Mesangial cell (primary cell): Measurements from ENCODE around the gene NAA30. TPM values are rescaled to one million over a fixed set of nuclear protein-coding genes. Genes with fewer than 3 reads are reported as not detected.

ENCODE experiments used
- total RNA-seq: library from RNA; depleted of rRNA; stranded (reverse); fragments of >200 nt; gene quantifications from 2 replicates; pipeline ENCODE4 v1.2.3, GENCODE V29; 2015

The NAA30 gene
- total RNA-seq = 9.6 and 14.6 TPM in 2 replicates

GRCh38 chr14:57390037-57390805 lies at the start of gene NAA30:
Gene NAA30 (plus strand): TSS chr14:57390586. CDS start chr14:57390958, 372 bp downstream.

Other genes with a start within 250 kb of the NAA30 start
- gene EXOC5, start 121.7 kb upstream of the NAA30 start, total RNA-seq = 25.2 and 30.8 TPM in 2 replicates
- gene AP5M1, start 121.6 kb upstream of the NAA30 start, total RNA-seq = 16.0 and 17.4 TPM in 2 replicates
- gene CCDC198, start 103.3 kb downstream of the NAA30 start, total RNA-seq = 8.6 and 56.2 TPM in 2 replicates